Omental fat pad (tissue), 4 donors: ENCODE data around the gene PCCA. TPM values are rescaled to one million over a fixed set of nuclear protein-coding genes. Genes with fewer than 3 reads are reported as not detected.

Source experiments
- ATAC-seq: fragments of 150-250 bp; one replicate; pipeline ENCODE4 v1.9.1; 2016; ENCODE audit warnings: mild to moderate bottlenecking, moderate library complexity; ENCODE audit not compliant: low FRiP score
- DNase-seq: peaks from one replicate; pipeline ENCODE4 v3.0.0-alpha.2; 2019; ENCODE audit warnings: low spot score
- total RNA-seq, 4 donors: library from RNA; depleted of rRNA; stranded (reverse); fragments of >200 nt; gene quantifications; one replicate each; pipeline ENCODE4 v1.1.0, GENCODE V29; 2016
- TF ChIP-seq, protein P1 (sequence below), 3 donors: fragments of 450-650 bp; IDR thresholded peaks; one replicate each; pipeline ENCODE4 v1.5.1; 2016 to 2017; ENCODE audit warnings: antibody characterized with exemption in 3 of 3, mild to moderate bottlenecking in 3 of 3, moderate library complexity in 2 of 3

PCCA gene
- total RNA-seq, 4 donors from 2014 or later = 27.5 to 61.6 (median 49.2) TPM

- TF ChIP-seq, protein P1, sequence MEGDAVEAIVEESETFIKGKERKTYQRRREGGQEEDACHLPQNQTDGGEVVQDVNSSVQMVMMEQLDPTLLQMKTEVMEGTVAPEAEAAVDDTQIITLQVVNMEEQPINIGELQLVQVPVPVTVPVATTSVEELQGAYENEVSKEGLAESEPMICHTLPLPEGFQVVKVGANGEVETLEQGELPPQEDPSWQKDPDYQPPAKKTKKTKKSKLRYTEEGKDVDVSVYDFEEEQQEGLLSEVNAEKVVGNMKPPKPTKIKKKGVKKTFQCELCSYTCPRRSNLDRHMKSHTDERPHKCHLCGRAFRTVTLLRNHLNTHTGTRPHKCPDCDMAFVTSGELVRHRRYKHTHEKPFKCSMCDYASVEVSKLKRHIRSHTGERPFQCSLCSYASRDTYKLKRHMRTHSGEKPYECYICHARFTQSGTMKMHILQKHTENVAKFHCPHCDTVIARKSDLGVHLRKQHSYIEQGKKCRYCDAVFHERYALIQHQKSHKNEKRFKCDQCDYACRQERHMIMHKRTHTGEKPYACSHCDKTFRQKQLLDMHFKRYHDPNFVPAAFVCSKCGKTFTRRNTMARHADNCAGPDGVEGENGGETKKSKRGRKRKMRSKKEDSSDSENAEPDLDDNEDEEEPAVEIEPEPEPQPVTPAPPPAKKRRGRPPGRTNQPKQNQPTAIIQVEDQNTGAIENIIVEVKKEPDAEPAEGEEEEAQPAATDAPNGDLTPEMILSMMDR (IDR thresholded peaks at IDR 0.05) = no peak
- ATAC-seq = no peak
Measured at GRCh38 chr13:100534911-100535310, 446.0 kb downstream of the PCCA start.

DNA sequence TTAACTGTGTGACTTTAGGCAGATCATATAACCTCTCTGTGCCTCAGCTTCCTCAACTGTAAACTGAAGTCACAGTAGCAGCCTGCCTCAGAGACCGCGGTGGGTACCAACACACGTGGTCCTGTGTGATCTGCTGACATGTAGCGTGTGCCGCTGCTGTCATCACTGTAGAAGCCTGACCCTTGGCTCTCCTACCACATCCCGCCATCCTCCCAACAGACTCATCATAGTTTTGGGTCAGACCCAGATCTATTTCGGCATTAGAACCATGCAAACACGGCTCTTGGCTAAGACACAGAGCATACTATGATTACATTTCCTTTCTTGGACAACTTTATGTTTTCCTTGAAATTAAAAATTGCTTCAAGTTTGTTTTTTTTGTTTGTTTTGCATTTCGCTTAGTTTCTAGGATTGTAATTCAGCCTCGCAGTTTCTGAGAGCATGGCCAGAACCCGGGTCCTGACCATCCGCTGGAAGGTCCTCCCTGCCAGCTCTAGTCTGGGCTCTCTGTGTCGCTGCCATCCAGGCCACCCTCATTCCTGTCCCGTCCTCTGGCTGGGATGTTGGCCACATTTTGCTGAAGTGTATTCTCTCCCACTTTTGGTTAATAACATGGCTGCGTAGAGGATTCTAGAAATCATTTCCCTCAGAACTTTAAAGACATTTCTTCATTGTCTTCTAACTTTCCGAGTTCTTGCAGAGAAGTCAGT, 446.7 kb downstream of the PCCA start:
- no peak for ATAC-seq
- TF ChIP-seq, protein P1 (IDR thresholded peaks at IDR 0.05) = no peak

More at GRCh38 chr13:100534911-100535310, 446.0 kb downstream of the PCCA start:
- DNase-seq = no peak

GRCh38 chr13:100536643-100537180, 447.8 kb downstream of the PCCA start:
- ATAC-seq (no peak), DNase-seq (no peak)
- TF ChIP-seq, protein P1 (IDR thresholded peaks at IDR 0.05) = no peak

More for the DNA sequence above, 446.7 kb downstream of the PCCA start:
- DNase-seq = no peak

DNA sequence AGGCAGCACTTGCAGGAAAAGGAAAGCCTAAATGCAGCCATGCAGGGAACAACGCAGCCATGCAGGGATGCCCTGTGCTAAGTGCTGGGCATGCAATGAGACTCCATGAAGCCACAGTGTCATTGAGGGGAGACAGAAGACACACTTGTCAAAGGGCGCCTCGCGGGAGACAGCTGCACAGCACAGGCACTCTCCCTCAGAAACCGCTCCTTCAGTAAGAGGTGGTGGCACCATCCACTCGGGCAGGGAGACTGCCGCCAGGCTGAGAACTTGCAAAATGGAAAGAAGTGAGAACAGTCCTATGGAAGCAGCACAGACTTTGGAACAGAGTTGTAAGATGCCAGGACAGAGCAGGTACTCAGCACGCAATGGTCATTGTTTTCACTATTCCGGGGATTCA, 448.6 kb downstream of the PCCA start:
- TF ChIP-seq, protein P1 (IDR thresholded peaks at IDR 0.05) = no peak
- ATAC-seq (no peak), DNase-seq (no peak)

- no peak for DNase-seq
Measured at GRCh38 chr13:100537951-100538462, 449.1 kb downstream of the PCCA start.

GRCh38 chr13:100540621-100541020, 451.7 kb downstream of the PCCA start:
- no peak for ATAC-seq
- TF ChIP-seq, protein P1 (IDR thresholded peaks at IDR 0.05) = no peak
- no peak for DNase-seq

More at GRCh38 chr13:100537951-100538462, 449.1 kb downstream of the PCCA start:
- ATAC-seq = no peak
- TF ChIP-seq, protein P1 (IDR thresholded peaks at IDR 0.05) = no peak
